WTC11 (cell line): ENCODE results near the gene EAF2. TPM values are rescaled to one million over a fixed set of nuclear protein-coding genes. Genes with fewer than 3 reads are reported as not detected.

ENCODE experiments used
- ATAC-seq: fragments of 200-7000 bp; cut with Tn5 transposase; 2 replicates; pipeline ENCODE4 v1.10.0; 2021; ENCODE audit warnings: mild to moderate bottlenecking, moderate library complexity
- CTCF ChIA-PET: fragments of 300-600 bp; sonication (Branson Sonifier 250); formaldehyde crosslinking; loops from one replicate; lab custom pipeline; 2021; ENCODE audit warnings: antibody characterized with exemption; lab: Charles Lee
- POLR2A ChIA-PET: fragments of 350-600 bp; sonication (Branson Sonifier 250); formaldehyde crosslinking; loops from one replicate; lab custom pipeline; 2021; ENCODE audit warnings: antibody characterized with exemption; lab: Charles Lee
- DNase-seq: peaks from one replicate; pipeline ENCODE4 v3.0.0; 2021; ENCODE audit warnings: low spot score
- H3K27ac Mint-ChIP-seq: 2 replicates; pipeline ENCODE4 v1.8.0; 2021; ENCODE audit warnings: mixed read lengths
- H3K27me3 Mint-ChIP-seq: 2 replicates; pipeline ENCODE4 v1.8.0; 2021; ENCODE audit warnings: low read depth, mild to moderate bottlenecking, moderate library complexity, mixed read lengths
- H3K36me3 Mint-ChIP-seq: 2 replicates; pipeline ENCODE4 v1.8.0; 2021; ENCODE audit warnings: mixed read lengths
- H3K4me1 Mint-ChIP-seq: 2 replicates; pipeline ENCODE4 v1.8.0; 2022; ENCODE audit warnings: mixed read lengths
- H3K4me3 Mint-ChIP-seq: 2 replicates; pipeline ENCODE4 v1.8.0; 2021; ENCODE audit warnings: mild to moderate bottlenecking, moderate library complexity, mixed read lengths
- H3K9me3 Mint-ChIP-seq: 2 replicates; pipeline ENCODE4 v1.8.0; 2021; ENCODE audit warnings: mixed read lengths
- CREB1 ChIP-seq: sonication (generic); formaldehyde crosslinking; IDR thresholded peaks from 2 replicates; pipeline ENCODE4 v1.8.0; 2023; ENCODE audit warnings: mild to moderate bottlenecking, missing genetic modification reagents
- CTCF ChIP-seq: fragments of 200-600 bp; IDR thresholded peaks from 2 replicates; pipeline ENCODE4 v1.8.0; 2022; ENCODE audit warnings: antibody characterized with exemption
- EMX1 ChIP-seq: fragments of 250-450 bp; sonication (Bioruptor Pico); IDR thresholded peaks from 2 replicates; pipeline ENCODE4 v1.8.0; 2021; ENCODE audit warnings: mild to moderate bottlenecking
- FOXP1 ChIP-seq: sonication (generic); formaldehyde crosslinking; IDR thresholded peaks from 2 replicates; pipeline ENCODE4 v1.8.0; 2022; ENCODE audit warnings: missing genetic modification reagents, mild to moderate bottlenecking, moderate library complexity, borderline replicate concordance
- GABPB1 ChIP-seq: sonication (generic); formaldehyde crosslinking; IDR thresholded peaks from 2 replicates; pipeline ENCODE4 v1.8.1; 2023; ENCODE audit warnings: mild to moderate bottlenecking, missing genetic modification reagents
- GTF2I ChIP-seq: fragments of 250-450 bp; sonication (Bioruptor Pico); conservative IDR thresholded peaks from 2 replicates; pipeline ENCODE4 v1.4.0; 2021; ENCODE audit warnings: mild to moderate bottlenecking
- HMGXB4 ChIP-seq: sonication (generic); formaldehyde crosslinking; IDR thresholded peaks from 2 replicates; pipeline ENCODE4 v1.8.1; 2023; ENCODE audit warnings: mild to moderate bottlenecking, moderate library complexity, missing genetic modification reagents
- MLX ChIP-seq: sonication (generic); formaldehyde crosslinking; IDR thresholded peaks from 2 replicates; pipeline ENCODE4 v1.8.1; 2023; ENCODE audit warnings: mild to moderate bottlenecking, missing genetic modification reagents, moderate library complexity
- NR1H2 ChIP-seq: sonication (generic); formaldehyde crosslinking; IDR thresholded peaks from 2 replicates; pipeline ENCODE4 v1.9.0; 2021; ENCODE audit warnings: mild to moderate bottlenecking, moderate library complexity, missing genetic modification reagents
- NR2C2 ChIP-seq: sonication (generic); formaldehyde crosslinking; IDR thresholded peaks from 2 replicates; pipeline ENCODE4 v1.8.0; 2022; ENCODE audit warnings: mild to moderate bottlenecking, missing genetic modification reagents
- SMAD4 ChIP-seq: sonication (generic); formaldehyde crosslinking; IDR thresholded peaks from 2 replicates; pipeline ENCODE4 v1.8.0; 2022; ENCODE audit warnings: mild to moderate bottlenecking, missing genetic modification reagents
- SOX15 ChIP-seq: fragments of 250-450 bp; sonication (Bioruptor Pico); IDR thresholded peaks from 2 replicates; pipeline ENCODE4 v1.9.0; 2021; ENCODE audit warnings: mild to moderate bottlenecking
- TP53 ChIP-seq: sonication (generic); formaldehyde crosslinking; IDR thresholded peaks from 2 replicates; pipeline ENCODE4 v1.8.1; 2023; ENCODE audit warnings: mild to moderate bottlenecking, missing genetic modification reagents
- USF1 ChIP-seq: sonication (generic); formaldehyde crosslinking; IDR thresholded peaks from 2 replicates; pipeline ENCODE4 v1.8.0; 2022; ENCODE audit warnings: mild to moderate bottlenecking, missing genetic modification reagents
- ZBTB21 ChIP-seq: sonication (generic); formaldehyde crosslinking; IDR thresholded peaks from 2 replicates; pipeline ENCODE4 v1.8.1; 2023; ENCODE audit warnings: mild to moderate bottlenecking, missing genetic modification reagents, borderline replicate concordance
- ZBTB43 ChIP-seq: sonication (generic); formaldehyde crosslinking; IDR thresholded peaks from 2 replicates; pipeline ENCODE4 v1.8.1; 2023; ENCODE audit warnings: mild to moderate bottlenecking, missing genetic modification reagents
- ZNF138 ChIP-seq: sonication (generic); formaldehyde crosslinking; conservative IDR thresholded peaks from 2 replicates; pipeline ENCODE4 v1.8.1; 2022; ENCODE audit warnings: mild to moderate bottlenecking, moderate library complexity, missing genetic modification reagents
- ZNF317 ChIP-seq: sonication (generic); formaldehyde crosslinking; IDR thresholded peaks from 2 replicates; pipeline ENCODE4 v1.8.1; 2023; ENCODE audit warnings: low read depth, mild to moderate bottlenecking, moderate library complexity, missing genetic modification reagents, borderline replicate concordance
- ZNF416 ChIP-seq: fragments of 250-450 bp; sonication (Bioruptor Pico); IDR thresholded peaks from 2 replicates; pipeline ENCODE4 v1.9.0; 2021; ENCODE audit warnings: mild to moderate bottlenecking, inconsistent platforms
- ZNF425 ChIP-seq: fragments of 250-450 bp; sonication (Bioruptor Pico); conservative IDR thresholded peaks from 2 replicates; pipeline ENCODE4 v1.9.0; 2021; ENCODE audit warnings: mild to moderate bottlenecking
- ZNF532 ChIP-seq: fragments of 250-450 bp; sonication (Bioruptor Pico); IDR thresholded peaks from 2 replicates; pipeline ENCODE4 v1.9.0; 2021; ENCODE audit warnings: mild to moderate bottlenecking, borderline replicate concordance
- ZSCAN18 ChIP-seq: fragments of 250-450 bp; sonication (Bioruptor Pico); IDR thresholded peaks from 2 replicates; pipeline ENCODE4 v2.1.2; 2022; ENCODE audit warnings: mild to moderate bottlenecking, moderate library complexity
- total RNA-seq: library from RNA; stranded (reverse); gene quantifications from 3 replicates; pipeline ENCODE4 v1.2.3, GENCODE V29; 2021

EAF2 gene
- total RNA-seq, 1 experiment from 2014 or later, result 5.3 TPM

- CTCF ChIA-PET, result interaction anchor here (4.4 kb wide), 1 partner anchor 100 kb away, joined by 34 read pairs; no protein-coding TSS in a partner anchor
- ATAC-seq (no peak), DNase-seq (no peak)
- POLR2A ChIA-PET, result no interaction called here
- peaks cover 51% of the 10 kb centered on the region for H3K4me1 Mint-ChIP-seq
- no peaks in the 10 kb centered on the region for H3K9me3 Mint-ChIP-seq
- H3K36me3 Mint-ChIP-seq, result peaks cover 12% of the 10 kb centered on the region
- H3K27me3 Mint-ChIP-seq, result no peaks in the 10 kb centered on the region
- TF ChIP-seq NR1H2 (CRISPR knock-in tag) (no peak), SOX15 (no peak), ZNF532 (no peak), ZBTB21 (no peak), EMX1 (CRISPR knock-in tag) (no peak), ZNF138 (no peak), FOXP1 (CRISPR knock-in tag) (no peak), GABPB1 (CRISPR knock-in tag) (no peak), ZBTB43 (no peak), ZNF317 (no peak), ZNF416 (CRISPR knock-in tag) (no peak), USF1 (CRISPR knock-in tag) (no peak), CREB1 (CRISPR knock-in tag) (no peak), NR2C2 (no peak), HMGXB4 (no peak), CTCF (no peak), GTF2I (CRISPR knock-in tag) (no peak)
- no peak overlapping the region for H3K4me3 Mint-ChIP-seq
- H3K27ac Mint-ChIP-seq, result peak overlapping the region; percentile 60
Observed at GRCh38 chr3:121895736-121896135, 60.7 kb downstream of the EAF2 start.

- ATAC-seq (no peak), DNase-seq (no peak)
- POLR2A ChIA-PET, result no interaction called here
- peaks cover 45% of the 10 kb centered on the region for H3K4me1 Mint-ChIP-seq
- CTCF ChIA-PET, result no interaction called here
- no peak overlapping the region for H3K4me3 Mint-ChIP-seq
- no peaks in the 10 kb centered on the region for H3K9me3 Mint-ChIP-seq
- H3K36me3 Mint-ChIP-seq, result peaks cover 12% of the 10 kb centered on the region
- H3K27ac Mint-ChIP-seq, result no peak overlapping the region
- H3K27me3 Mint-ChIP-seq, result no peaks in the 10 kb centered on the region
- no peak for TF ChIP-seq TP53 (CRISPR knock-in tag)
- no peak for TF ChIP-seq SMAD4 (CRISPR knock-in tag)
- no peak for TF ChIP-seq GABPB1 (CRISPR knock-in tag)
- TF ChIP-seq ZNF425, result no peak
- no peak for TF ChIP-seq SOX15
- TF ChIP-seq ZSCAN18 (CRISPR knock-in tag), result no peak
- no peak for TF ChIP-seq MLX (CRISPR knock-in tag)
Observed at GRCh38 chr3:121896823-121897222, 61.8 kb downstream of the EAF2 start.
